WTC11 (cell line): Measurements from ENCODE around the gene IL21R.

Experiments used
- CTCF ChIP-seq: fragments of 200-600 bp; IDR thresholded peaks from 2 replicates; pipeline ENCODE4 v1.8.0; 2022; ENCODE audit warnings: antibody characterized with exemption
- MYBL2 ChIP-seq: sonication (generic); formaldehyde crosslinking; IDR thresholded peaks from 2 replicates; pipeline ENCODE4 v1.8.1; 2023; ENCODE audit warnings: mild to moderate bottlenecking, moderate library complexity, missing genetic modification reagents
- STAT6 ChIP-seq: sonication (generic); formaldehyde crosslinking; conservative IDR thresholded peaks from 2 replicates; pipeline ENCODE4 v1.8.1; 2023; ENCODE audit warnings: mild to moderate bottlenecking, low read depth, missing genetic modification reagents, moderate library complexity
- ZNF423 ChIP-seq: fragments of 250-450 bp; sonication (Bioruptor Pico); IDR thresholded peaks from 2 replicates; pipeline ENCODE4 v2.1.2; 2022; ENCODE audit warnings: mild to moderate bottlenecking, moderate library complexity

GRCh38 chr16:27489421-27489820, 87.4 kb downstream of the IL21R start:
- TF ChIP-seq STAT6 (CRISPR knock-in tag) (no peak), ZNF423 (CRISPR knock-in tag) (no peak), MYBL2 (CRISPR knock-in tag) (no peak), CTCF (no peak)
